BLaER1 (cell line): ENCODE measurements around the gene HAPSTR1.

Experiments used
- H3K27ac ChIP-seq: shearing (Covaris generic); formaldehyde crosslinking; 2 replicates; pipeline ENCODE4 v1.8.1; 2022
- H3K27me3 ChIP-seq: shearing (Covaris generic); formaldehyde crosslinking; 2 replicates; pipeline ENCODE4 v1.8.1; 2022
- H3K36me3 ChIP-seq: shearing (Covaris generic); formaldehyde crosslinking; 2 replicates; pipeline ENCODE4 v1.8.1; 2022
- H3K4me1 ChIP-seq: shearing (Covaris generic); formaldehyde crosslinking; 2 replicates; pipeline ENCODE4 v1.8.1; 2022
- H3K4me2 ChIP-seq: shearing (Covaris generic); formaldehyde crosslinking; 2 replicates; pipeline ENCODE4 v1.8.1; 2022
- H3K4me3 ChIP-seq: shearing (Covaris generic); formaldehyde crosslinking; 2 replicates; pipeline ENCODE4 v1.8.1; 2022
- H3K9ac ChIP-seq: shearing (Covaris generic); formaldehyde crosslinking; 2 replicates; pipeline ENCODE4 v1.8.1; 2022
- H3K9me3 ChIP-seq: shearing (Covaris generic); formaldehyde crosslinking; 2 replicates; pipeline ENCODE4 v1.8.1; 2022
- H4K20me1 ChIP-seq: shearing (Covaris generic); formaldehyde crosslinking; 2 replicates; pipeline ENCODE4 v1.8.1; 2022
- Cebpa-rat ChIP-seq: shearing (Covaris generic); IDR thresholded peaks from 2 replicates; pipeline ENCODE4 v1.8.1; 2022

The HAPSTR1 gene

GRCh38 chr16:9138731-9139501, 47.5 kb downstream of the HAPSTR1 start:
- no peak overlapping the region for H3K27ac ChIP-seq
- no peaks in the 10 kb centered on the region for H3K36me3 ChIP-seq
- H4K20me1 ChIP-seq = no peaks in the 10 kb centered on the region
- no peak overlapping the region for H3K9ac ChIP-seq
- peaks cover 59% of the 10 kb centered on the region for H3K4me1 ChIP-seq
- no peak overlapping the region for H3K4me3 ChIP-seq
- H3K9me3 ChIP-seq = no peaks in the 10 kb centered on the region
- H3K27me3 ChIP-seq = no peaks in the 10 kb centered on the region
- TF ChIP-seq Cebpa-rat = no peak
- peak overlapping the region; percentile 64 for H3K4me2 ChIP-seq

GRCh38 chr16:9139965-9140364, 48.5 kb downstream of the HAPSTR1 start:
- Histone ChIP-seq H3K36me3 (no peaks in the 10 kb centered on the region), H3K4me1 (peaks cover 48% of the 10 kb centered on the region), H3K4me2 (peak overlapping the region; percentile 64), H3K4me3 (no peak overlapping the region), H3K9me3 (no peaks in the 10 kb centered on the region), H3K27ac (no peak overlapping the region), H4K20me1 (no peaks in the 10 kb centered on the region), H3K27me3 (no peaks in the 10 kb centered on the region), H3K9ac (no peak overlapping the region)
- TF ChIP-seq Cebpa-rat = no peak
